A549 (cell line): ENCODE measurements around the gene MYO1B. TPM values are rescaled to one million over a fixed set of nuclear protein-coding genes. Genes with fewer than 3 reads are reported as not detected.

Source experiments
- ATAC-seq, 2 experiments: fragments of 200-7000 bp in 1 of 2; fragments of >200 bp in 1 of 2; cut with Nextera tagmentation in 1 of 2; cut with Tn5 transposase in 1 of 2; 3 replicates each; pipeline versions ENCODE4 v1.8.0 to v1.9.1; 2018 to 2020; ENCODE audit warnings: mild to moderate bottlenecking in 1 of 2, moderate library complexity in 1 of 2
- CTCF ChIA-PET: fragments of 300-600 bp; sonication (Branson Sonifier 250); formaldehyde crosslinking; extraction: SDS; loops from one replicate; lab custom pipeline; 2021; ENCODE audit warnings: antibody characterized with exemption, inconsistent platforms; lab: Yijun Ruan, JAX
- POLR2A ChIA-PET: fragments of 350-600 bp; formaldehyde crosslinking; extraction: SDS; loops from one replicate; lab custom pipeline; 2021; ENCODE audit warnings: antibody characterized with exemption, inconsistent platforms; lab: Yijun Ruan, JAX
- DNase-seq, 2 experiments: peaks; one replicate each; pipeline versions ENCODE4 v3.0.0 to v3.0.0-alpha.2; 2011 to 2016; ENCODE audit warnings: low read depth in 1 of 2, low spot score in 1 of 2
- FAIRE-seq: peaks from 2 replicates; lab custom pipeline; 2011; peaks lifted over from hg19 to GRCh38; lab: Jason Lieb, UNC
- H3K27ac ChIP-seq, 2 experiments: fragments of >200 bp; sonication (Bioruptor Twin); formaldehyde crosslinking; 3 replicates each; pipeline ENCODE4 v1.5.1; 2016 to 2017
- H3K4me1 ChIP-seq: fragments of >200 bp; sonication (Bioruptor Twin); formaldehyde crosslinking; 3 replicates; pipeline ENCODE4 v1.6.1; 2016
- H3K4me2 ChIP-seq: fragments of >200 bp; sonication (Bioruptor Twin); formaldehyde crosslinking; 3 replicates; pipeline ENCODE4 v1.6.1; 2016
- H3K4me3 ChIP-seq: fragments of >200 bp; sonication (Bioruptor Twin); formaldehyde crosslinking; 3 replicates; pipeline ENCODE4 v1.5.1; 2016
- H3K9me3 ChIP-seq: fragments of >200 bp; sonication (Bioruptor Twin); formaldehyde crosslinking; 3 replicates; pipeline ENCODE4 v1.6.1; 2016
- CBX8 ChIP-seq: fragments of 200-600 bp; sonication (generic); IDR thresholded peaks from 2 replicates; pipeline ENCODE4 v1.6.1; 2016
- CEBPB ChIP-seq, 2 experiments: fragments of >200 bp in 1 of 2; sonication (Bioruptor Twin) in 1 of 2; formaldehyde crosslinking in 1 of 2; IDR thresholded peaks; 2 replicates each; pipeline ENCODE4 v1.6.1; 2012 to 2016
- CHD2 ChIP-seq: fragments of 150-350 bp; IDR thresholded peaks from 2 replicates; pipeline ENCODE4 v1.6.1; 2014; ENCODE audit warnings: low read length; ENCODE audit not compliant: partially characterized antibody
- CHD4 ChIP-seq: fragments of 200-600 bp; sonication (generic); IDR thresholded peaks from 2 replicates; pipeline ENCODE4 v1.6.1; 2016; ENCODE audit warnings: antibody characterized with exemption, mild to moderate bottlenecking, borderline replicate concordance
- ELK1 ChIP-seq: fragments of 150-350 bp; IDR thresholded peaks from 2 replicates; pipeline ENCODE4 v1.6.1; 2014; ENCODE audit warnings: low read depth, mild to moderate bottlenecking, low read length
- EP300 ChIP-seq, 2 experiments: fragments of >200 bp; sonication (Bioruptor Twin); formaldehyde crosslinking; IDR thresholded peaks; 2 replicates in 1 of 2; 3 replicates in 1 of 2; pipeline ENCODE4 v1.6.1; 2016 to 2017
- FOSB ChIP-seq: fragments of 250-450 bp; sonication (Bioruptor Pico); IDR thresholded peaks from 2 replicates; pipeline ENCODE4 v1.5.0; 2020; ENCODE audit warnings: mild to moderate bottlenecking, moderate library complexity
- FOSL2 ChIP-seq, 2 experiments: fragments of 450-650 bp in 1 of 2; fragments of >200 bp in 1 of 2; sonication (Bioruptor Twin) in 1 of 2; formaldehyde crosslinking; IDR thresholded peaks; 2 replicates each; pipeline versions ENCODE4 v1.5.0 to v1.6.1; 2016 to 2020; ENCODE audit warnings: mild to moderate bottlenecking in 1 of 2, moderate library complexity in 1 of 2
- GATA3 ChIP-seq: IDR thresholded peaks from 2 replicates; pipeline ENCODE4 v1.6.1; 2012; ENCODE audit warnings: borderline replicate concordance
- HMGXB4 ChIP-seq: fragments of 250-450 bp; sonication (Bioruptor Pico); IDR thresholded peaks from 2 replicates; pipeline ENCODE4 v1.5.0; 2021; ENCODE audit warnings: mild to moderate bottlenecking, moderate library complexity, borderline replicate concordance
- HOXB5 ChIP-seq: fragments of 250-450 bp; sonication (Bioruptor Pico); IDR thresholded peaks from 2 replicates; pipeline ENCODE4 v1.5.0; 2020; ENCODE audit warnings: mild to moderate bottlenecking, moderate library complexity
- JUN ChIP-seq, 2 experiments: fragments of >200 bp; sonication (Bioruptor Twin); formaldehyde crosslinking; IDR thresholded peaks; 2 replicates in 1 of 2; 3 replicates in 1 of 2; pipeline ENCODE4 v1.6.1; 2016 to 2017
- JUNB ChIP-seq: fragments of >200 bp; sonication (Bioruptor Twin); formaldehyde crosslinking; IDR thresholded peaks from 2 replicates; pipeline ENCODE4 v1.6.1; 2016
- KDM1A ChIP-seq: fragments of 200-600 bp; sonication (generic); IDR thresholded peaks from 2 replicates; pipeline ENCODE4 v1.6.1; 2016; ENCODE audit warnings: low read depth, mild to moderate bottlenecking
- PBX3 ChIP-seq: IDR thresholded peaks from 2 replicates; pipeline ENCODE4 v1.6.1; 2012
- POLR2A ChIP-seq: IDR thresholded peaks from 2 replicates; pipeline ENCODE4 v1.6.1; 2012; ENCODE audit warnings: mild to moderate bottlenecking, low read length
- RCOR1 ChIP-seq: fragments of 150-350 bp; IDR thresholded peaks from 2 replicates; pipeline ENCODE4 v1.6.1; 2014; ENCODE audit warnings: antibody characterized with exemption, low read length, low read depth
- RNF2 ChIP-seq: fragments of 200-600 bp; sonication (generic); IDR thresholded peaks from 2 replicates; pipeline ENCODE4 v1.6.1; 2016; ENCODE audit warnings: low read depth, mild to moderate bottlenecking, antibody characterized with exemption, moderate library complexity, borderline replicate concordance
- SREBF2 ChIP-seq: fragments of 450-650 bp; IDR thresholded peaks from 2 replicates; pipeline ENCODE4 v1.6.1; 2014; ENCODE audit warnings: mild to moderate bottlenecking, moderate library complexity
- ZC3H11A ChIP-seq: fragments of 450-650 bp; IDR thresholded peaks from 2 replicates; pipeline ENCODE4 v1.6.1; 2014; ENCODE audit warnings: antibody characterized with exemption, mild to moderate bottlenecking
- ZNF302 ChIP-seq: fragments of 250-450 bp; sonication (Bioruptor Pico); IDR thresholded peaks from 2 replicates; pipeline ENCODE4 v1.9.0; 2021; ENCODE audit warnings: inconsistent platforms, mild to moderate bottlenecking, moderate library complexity
- ZSCAN20 ChIP-seq: fragments of 250-450 bp; sonication (Bioruptor Pico); IDR thresholded peaks from 2 replicates; pipeline ENCODE4 v1.8.0; 2022; ENCODE audit warnings: mild to moderate bottlenecking, moderate library complexity
- WGBS: methylation state at CpG from one replicate; pipeline ENCODE4 v1.1.6; 2017; ENCODE audit errors: missing lambda C conversion rate; 5-methylcytosine and 5-hydroxymethylcytosine counted together
- polyA plus RNA-seq, 4 experiments: library from polyadenylated mRNA; depleted of rRNA in 3 of 4; stranded (reverse); fragments of >200 nt; fragmentation: RNase III in 1 of 4; extraction: RNeasy Plus Mini Kit Qiagen cat#74134 plus additional on column Dnase treatment in 1 of 4; gene quantifications; 2 replicates in 3 of 4; 3 replicates in 1 of 4; pipeline ENCODE4 v1.2.3, GENCODE V29; 2011 to 2017

The MYO1B gene
- polyA plus RNA-seq, 2 of the 4 experiments (the other 2 are of a cell fraction), result 77.7 to 159 TPM

GRCh38 chr2:191204433-191204832 lies 40.8 kb upstream of the MYO1B start (continued):
- no peak for TF ChIP-seq CEBPB (IDR thresholded peaks at IDR 0.05)
- TF ChIP-seq, all 56 proteins: peak for 0

DNA sequence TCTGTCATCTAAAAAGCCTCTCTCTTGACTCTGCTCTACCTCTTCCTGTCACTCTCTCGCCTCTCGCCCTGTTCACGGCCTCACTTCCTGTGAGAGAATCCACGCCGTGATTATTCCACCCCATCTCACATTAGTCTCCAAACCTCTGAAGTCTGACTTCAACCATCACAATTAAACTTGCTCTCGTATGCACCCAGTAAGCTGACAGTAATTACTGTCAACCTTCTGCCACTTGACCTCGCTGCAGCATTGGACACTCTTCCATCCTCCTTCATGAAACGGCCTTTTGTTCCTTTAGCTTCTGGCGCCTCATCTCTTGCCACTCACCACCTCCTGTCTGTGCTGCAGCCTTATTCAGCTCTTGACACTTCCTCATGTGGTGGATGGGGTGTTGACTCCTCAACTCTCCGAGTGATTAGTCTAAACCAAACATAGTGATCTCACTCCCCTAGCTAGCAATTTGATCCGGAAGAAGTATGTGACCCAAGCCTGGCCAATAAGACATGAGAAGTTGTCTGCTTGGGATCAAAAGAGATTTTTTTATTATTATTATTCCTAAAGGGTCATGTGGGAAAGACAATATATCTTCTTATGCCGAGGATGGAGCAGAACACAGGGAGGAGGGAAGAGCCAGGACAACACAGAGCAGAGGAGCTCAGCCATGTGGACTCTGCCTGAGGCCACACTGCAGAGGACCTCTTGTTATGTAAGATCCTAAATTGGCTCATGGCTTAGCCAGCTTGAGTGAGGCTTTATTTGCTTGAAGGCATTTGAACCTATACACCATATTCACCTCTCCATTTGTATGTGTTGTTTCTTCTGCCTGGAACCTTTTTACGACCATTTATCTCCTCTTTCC lies 38.4 kb upstream of the MYO1B start:
- 86% methylated on average over 13 of the region's 13 CpGs for WGBS
- ATAC-seq (0 out of 6 replicates have a peak, but pooled peaks of 1 of the 2 experiments have one; percentile 23), DNase-seq (no peak), FAIRE-seq (no peak)
- H3K4me1 ChIP-seq, result 0 out of 3 replicates have a peak, but pooled peaks cover 4% of the 10 kb centered on the region
- no peak overlapping the region for H3K4me3 ChIP-seq
- peaks cover 11% of the 10 kb centered on the region; the same call in 2 of the 3 replicates for H3K9me3 ChIP-seq
- H3K4me2 ChIP-seq, result no peak overlapping the region
- H3K27ac ChIP-seq, result no peak overlapping the region
- TF ChIP-seq CBX8 (no peak), ZC3H11A (no peak), SREBF2 (no peak), ZSCAN20 (CRISPR knock-in tag) (no peak), CHD2 (no peak), FOSL2 (IDR thresholded peaks at IDR 0.05) (no peak), FOSL2 (CRISPR knock-in tag; IDR thresholded peaks at IDR 0.05) (no peak), POLR2A (no peak), PBX3 (no peak), KDM1A (no peak), CHD4 (no peak), RCOR1 (no peak), EP300 (IDR thresholded peaks at IDR 0.05) (no peak), JUNB (no peak), ZNF302 (CRISPR knock-in tag) (no peak), JUN (IDR thresholded peaks at IDR 0.05) (no peak), HOXB5 (CRISPR knock-in tag) (no peak), HMGXB4 (CRISPR knock-in tag) (no peak), RNF2 (no peak), FOSB (no peak), ELK1 (no peak)
- POLR2A ChIA-PET, result interaction anchor here (0.7 kb wide), 1 partner anchor 156 kb away, joined by 3 read pairs; no protein-coding TSS in a partner anchor
- CTCF ChIA-PET, result interaction anchor here (1.0 to 2.9 kb wide), 4 partner anchors 11 to 315 kb away, joined by 3 to 24 read pairs (median 4); no protein-coding TSS in a partner anchor

DNA sequence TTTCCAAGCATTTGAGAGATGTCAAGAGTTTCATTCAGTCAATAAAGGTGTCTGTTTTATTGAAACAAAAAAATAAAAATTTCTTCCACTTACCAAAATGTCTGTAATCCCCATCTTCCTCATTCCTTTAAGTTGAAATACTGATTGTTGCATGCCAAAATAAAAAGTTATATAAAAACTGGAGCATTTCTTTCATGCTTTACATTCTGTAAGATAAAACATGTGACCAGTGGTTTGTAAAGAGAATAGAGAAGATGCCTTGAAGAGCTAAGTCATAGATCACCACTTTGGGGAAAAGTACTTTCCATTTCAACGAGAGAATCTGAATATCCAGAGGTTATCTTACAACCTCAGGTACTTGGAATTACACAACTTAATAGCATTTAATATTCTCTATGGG lies 35.9 kb upstream of the MYO1B start:
- Histone ChIP-seq H3K27ac (no peak overlapping the region), H3K4me2 (no peak overlapping the region), H3K9me3 (peaks cover 10% of the 10 kb centered on the region; the same call in 1 of the 3 replicates), H3K4me1 (no peaks in the 10 kb centered on the region), H3K4me3 (no peak overlapping the region)
- CTCF ChIA-PET, result interaction anchor here (1.0 to 1.5 kb wide), 3 partner anchors 9 to 292 kb away, joined by 3 to 5 read pairs (median 3); no protein-coding TSS in a partner anchor
- 61% methylated on average over 1 of the region's 1 CpG for WGBS
- no peak for FAIRE-seq
- no peak for DNase-seq
- ATAC-seq, result no peak
- TF ChIP-seq ZC3H11A, result no peak
- no peak for TF ChIP-seq GATA3
- POLR2A ChIA-PET, result no interaction called here
